D721Med (cell line): ENCODE measurements around the gene CCDC24.

ENCODE experiments used
- DNase-seq: peaks from one replicate; pipeline ENCODE4 v3.0.0; 2011; ENCODE audit warnings: low spot score; ENCODE audit not compliant: insufficient read length
- FAIRE-seq: peaks from 2 replicates; lab custom pipeline; 2011; peaks lifted over from hg19 to GRCh38; lab: Jason Lieb, UNC
- TF ChIP-seq, protein P1 (sequence below): IDR thresholded peaks from 2 replicates; pipeline ENCODE4 v1.5.1; 2012; ENCODE audit warnings: mild to moderate bottlenecking, control low read depth; ENCODE audit not compliant: insufficient read depth; ENCODE audit errors: missing control alignments

The CCDC24 gene

DNA sequence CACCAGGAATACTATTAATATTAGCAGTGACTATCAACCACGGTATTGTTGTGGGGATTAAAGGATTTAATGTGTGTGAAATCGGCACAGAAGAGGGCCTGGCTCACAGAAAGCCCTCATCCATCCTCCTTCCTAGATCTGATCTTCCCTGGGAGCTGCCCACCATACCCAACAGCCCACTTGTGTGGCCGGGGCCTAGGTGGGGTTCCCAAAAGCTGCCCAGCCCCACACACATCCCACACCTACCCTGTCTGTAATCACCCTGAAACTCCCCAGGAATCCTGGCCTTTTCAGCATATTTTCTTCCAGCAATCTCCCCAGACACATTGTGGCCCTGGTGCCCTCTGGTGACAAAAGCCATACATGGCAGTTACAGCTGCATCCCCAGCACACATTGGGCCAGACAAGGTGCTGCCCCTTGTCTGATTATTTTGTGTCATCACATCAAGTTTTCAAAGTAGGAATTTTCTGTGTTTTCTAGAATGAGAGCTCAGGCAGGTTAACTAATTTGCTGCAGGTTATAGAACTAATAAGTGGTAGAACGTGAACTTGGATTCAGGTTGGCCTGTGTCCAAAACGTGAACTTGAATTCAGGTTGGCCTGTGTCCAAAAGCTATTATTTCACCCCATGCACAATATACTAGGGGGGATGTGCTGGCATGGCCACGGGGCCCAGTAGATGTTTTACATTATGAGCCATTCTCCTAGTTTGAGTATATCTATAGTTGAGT, 45.2 kb downstream of the CCDC24 start:
- FAIRE-seq (no peak), DNase-seq (no peak)
- TF ChIP-seq, protein P1, sequence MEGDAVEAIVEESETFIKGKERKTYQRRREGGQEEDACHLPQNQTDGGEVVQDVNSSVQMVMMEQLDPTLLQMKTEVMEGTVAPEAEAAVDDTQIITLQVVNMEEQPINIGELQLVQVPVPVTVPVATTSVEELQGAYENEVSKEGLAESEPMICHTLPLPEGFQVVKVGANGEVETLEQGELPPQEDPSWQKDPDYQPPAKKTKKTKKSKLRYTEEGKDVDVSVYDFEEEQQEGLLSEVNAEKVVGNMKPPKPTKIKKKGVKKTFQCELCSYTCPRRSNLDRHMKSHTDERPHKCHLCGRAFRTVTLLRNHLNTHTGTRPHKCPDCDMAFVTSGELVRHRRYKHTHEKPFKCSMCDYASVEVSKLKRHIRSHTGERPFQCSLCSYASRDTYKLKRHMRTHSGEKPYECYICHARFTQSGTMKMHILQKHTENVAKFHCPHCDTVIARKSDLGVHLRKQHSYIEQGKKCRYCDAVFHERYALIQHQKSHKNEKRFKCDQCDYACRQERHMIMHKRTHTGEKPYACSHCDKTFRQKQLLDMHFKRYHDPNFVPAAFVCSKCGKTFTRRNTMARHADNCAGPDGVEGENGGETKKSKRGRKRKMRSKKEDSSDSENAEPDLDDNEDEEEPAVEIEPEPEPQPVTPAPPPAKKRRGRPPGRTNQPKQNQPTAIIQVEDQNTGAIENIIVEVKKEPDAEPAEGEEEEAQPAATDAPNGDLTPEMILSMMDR: peak; percentile 92

DNA sequence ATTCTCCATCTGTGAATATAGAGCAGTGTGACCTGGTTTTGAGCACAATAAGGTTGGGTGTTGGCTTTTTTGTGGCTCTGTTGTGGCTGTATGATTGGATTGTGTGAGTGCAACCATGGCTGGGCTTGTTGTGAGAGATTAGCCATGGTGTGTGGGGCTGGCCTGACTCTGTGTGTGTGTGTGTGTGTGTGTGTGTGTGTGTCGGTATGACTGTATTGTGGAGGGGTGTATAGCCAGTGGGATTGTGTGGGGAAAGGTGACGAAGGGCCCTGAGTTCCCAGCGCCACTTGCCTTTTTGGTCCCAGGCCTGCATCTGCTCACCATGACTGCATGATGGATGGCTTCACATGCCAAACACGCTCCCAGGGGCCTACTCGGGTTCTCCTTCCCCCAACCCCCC, 45.8 kb downstream of the CCDC24 start:
- no peak for FAIRE-seq
- TF ChIP-seq, protein P1: no peak
- DNase-seq: no peak

DNA sequence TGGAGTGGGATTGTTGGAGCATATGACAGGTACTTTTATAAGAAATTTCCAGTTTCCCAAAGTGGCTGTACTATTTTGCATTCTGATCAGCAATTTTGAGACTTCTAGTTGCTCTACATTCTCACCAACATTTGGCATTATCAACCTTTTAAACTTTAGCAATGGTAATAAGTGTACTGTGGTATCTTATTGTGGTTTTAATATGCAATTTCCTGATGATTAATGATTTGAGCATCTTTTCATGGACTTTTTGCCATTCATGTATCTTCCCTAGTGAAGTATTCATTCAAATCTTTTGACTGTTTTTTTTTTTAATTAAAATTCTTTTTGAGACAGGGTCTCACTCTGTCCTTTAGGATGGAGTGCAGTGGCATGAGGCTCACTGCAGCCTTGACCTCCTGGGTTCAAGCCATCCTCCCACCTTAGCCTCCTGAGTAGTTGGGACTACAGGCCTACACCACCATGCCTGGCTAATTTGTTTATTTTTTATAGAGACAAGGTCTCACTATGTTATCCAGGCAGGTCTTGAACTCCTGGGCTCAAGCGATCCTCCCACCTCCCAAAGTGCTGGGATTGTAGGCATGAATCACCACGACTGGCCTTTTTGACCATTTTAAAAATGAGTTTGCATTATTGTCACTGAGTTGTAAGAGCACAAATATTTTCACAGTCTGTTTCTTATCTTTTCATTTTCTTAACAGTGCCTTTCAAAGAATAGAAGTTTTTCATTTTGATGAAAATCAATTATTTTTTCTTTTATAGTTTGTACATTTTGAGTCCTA, 47.7 kb downstream of the CCDC24 start:
- TF ChIP-seq, protein P1: no peak
- DNase-seq (no peak), FAIRE-seq (no peak)

DNA sequence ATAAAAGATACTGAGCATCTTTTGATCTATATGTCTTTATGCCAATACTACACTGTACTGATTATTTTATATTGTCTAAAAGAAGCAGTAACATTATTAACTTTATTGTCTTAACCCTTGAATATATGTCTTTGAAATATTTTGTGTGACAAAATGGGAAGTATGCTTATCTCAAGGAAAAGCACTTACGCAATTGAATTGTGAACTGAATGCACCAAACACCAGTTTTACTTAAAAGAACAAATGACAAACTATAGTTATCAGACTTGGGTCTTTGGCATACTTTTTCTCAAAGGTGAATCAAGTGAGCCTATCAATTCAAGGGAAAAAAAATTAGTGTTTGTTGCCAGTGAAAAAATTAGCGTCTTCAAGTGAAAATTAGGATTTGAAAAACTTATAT, 49.0 kb downstream of the CCDC24 start:
- FAIRE-seq (no peak), DNase-seq (no peak)
- TF ChIP-seq, protein P1: no peak

DNA sequence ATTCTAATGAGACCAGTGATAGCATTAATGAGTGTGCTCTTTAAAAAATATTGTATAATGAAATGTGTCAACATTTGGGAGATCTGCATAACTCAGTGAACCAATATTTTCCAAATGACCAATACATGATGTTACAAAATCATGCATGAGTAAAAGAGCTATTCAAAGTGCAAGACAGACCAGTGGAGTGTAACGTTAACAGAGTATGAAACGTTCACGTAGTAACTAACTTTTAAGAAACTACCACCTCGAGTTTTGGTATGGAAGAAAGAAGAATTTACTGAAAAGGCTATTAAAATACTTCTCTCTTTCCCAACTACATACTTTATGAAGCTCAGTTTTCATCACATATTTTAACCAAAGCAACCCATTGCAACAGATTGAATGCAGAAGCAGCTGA, 49.4 kb downstream of the CCDC24 start:
- DNase-seq (no peak), FAIRE-seq (no peak)
- TF ChIP-seq, protein P1: no peak

DNA sequence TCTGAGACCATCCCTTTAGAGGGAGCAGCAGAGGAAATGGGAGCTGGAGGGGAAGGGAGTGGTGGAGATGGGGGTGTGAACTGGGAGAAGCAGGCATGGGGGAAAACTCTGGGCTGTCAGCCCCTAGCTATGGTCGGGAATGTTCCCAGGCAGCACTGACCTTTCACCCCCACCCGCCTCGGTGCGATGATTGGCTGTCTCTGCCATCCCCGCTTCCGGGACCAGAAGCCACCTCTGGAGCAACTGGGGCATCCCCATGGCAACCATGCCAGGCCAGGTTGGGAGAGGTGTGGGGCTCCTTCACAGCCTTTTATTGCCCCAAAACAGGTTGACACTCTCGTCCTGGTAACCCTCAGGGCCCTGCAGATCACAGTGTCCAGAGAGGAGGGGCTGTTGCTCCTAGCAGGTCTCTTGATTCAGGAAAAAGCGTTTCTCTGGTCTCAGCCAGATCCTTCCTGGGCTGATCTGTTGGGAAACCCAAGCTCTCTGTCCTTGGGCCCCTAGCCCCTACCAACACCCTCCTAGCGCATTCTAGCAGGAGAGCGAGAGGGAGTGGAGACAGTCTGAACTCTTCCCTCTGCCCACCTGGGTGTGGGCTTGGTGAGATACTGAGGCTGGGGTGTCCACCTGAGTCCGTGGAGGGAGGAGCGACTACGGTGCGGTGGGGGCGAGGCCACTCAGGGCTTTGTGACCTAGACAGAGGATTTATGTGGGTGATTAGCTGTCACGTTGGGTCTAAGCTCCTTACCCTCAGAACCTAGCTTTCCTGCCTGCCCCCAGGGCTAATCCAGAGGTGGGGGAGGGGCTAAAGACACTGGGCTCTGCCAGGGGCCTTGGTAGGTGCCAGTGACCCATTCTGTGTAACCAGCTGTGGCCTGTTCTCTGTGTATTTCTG, 52.0 kb downstream of the CCDC24 start:
- TF ChIP-seq, protein P1: no peak
- DNase-seq (peak; percentile 63), FAIRE-seq (peak; percentile 32)
